Activated CD8-positive, alpha-beta memory T cell treated with anti-CD3 and anti-CD28 coated beads, Interleukin-2, amount 50 U/mL, for 4 hours (primary cell): ENCODE data around the gene TK1.

Experiments
- DNase-seq: peaks from one replicate; pipeline ENCODE4 v3.0.0-alpha.2; 2020

Gene TK1

GRCh38 chr17:78219396-78220150 is 32.7 kb upstream of the TK1 start:
- no peak for DNase-seq

DNA sequence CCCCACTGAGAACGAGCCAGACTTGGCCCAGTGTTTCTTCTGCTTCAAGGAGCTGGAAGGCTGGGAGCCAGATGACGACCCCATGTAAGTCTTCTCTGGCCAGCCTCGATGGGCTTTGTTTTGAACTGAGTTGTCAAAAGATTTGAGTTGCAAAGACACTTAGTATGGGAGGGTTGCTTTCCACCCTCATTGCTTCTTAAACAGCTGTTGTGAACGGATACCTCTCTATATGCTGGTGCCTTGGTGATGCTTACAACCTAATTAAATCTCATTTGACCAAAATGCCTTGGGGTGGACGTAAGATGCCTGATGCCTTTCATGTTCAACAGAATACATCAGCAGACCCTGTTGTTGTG is 27.8 kb upstream of the TK1 start:
- no peak for DNase-seq

GRCh38 chr17:78214016-78214705 is 27.3 kb upstream of the TK1 start, which contains the start of gene BIRC5:
TSS of gene BIRC5 (plus strand) at chr17:78214253. CDS start at chr17:78214317, 64 bp downstream.
- DNase-seq: peak; percentile 90

- DNase-seq: no peak
Observed at GRCh38 chr17:78211032-78211431, 24.2 kb upstream of the TK1 start.

- no peak for DNase-seq
Observed at GRCh38 chr17:78210111-78210510, 23.3 kb upstream of the TK1 start.

DNA sequence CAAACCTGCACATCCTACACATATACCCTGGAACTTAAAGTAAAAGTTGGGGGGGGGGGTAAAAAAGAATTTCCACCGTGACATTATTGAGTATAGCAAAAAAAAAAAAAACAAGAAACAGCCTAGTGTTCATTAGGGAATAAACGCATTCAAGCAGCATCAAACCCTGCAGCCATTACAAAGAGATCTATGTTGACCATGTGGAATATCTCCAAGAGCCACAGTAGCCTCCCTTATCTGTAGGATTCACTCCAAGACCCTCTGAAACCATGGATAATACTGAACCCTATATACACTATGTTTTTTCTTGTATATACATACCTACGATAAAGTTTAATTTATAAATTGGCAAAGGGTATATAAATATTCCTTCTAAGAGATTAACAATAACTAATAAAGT is 21.6 kb upstream of the TK1 start:
- DNase-seq: no peak

DNA sequence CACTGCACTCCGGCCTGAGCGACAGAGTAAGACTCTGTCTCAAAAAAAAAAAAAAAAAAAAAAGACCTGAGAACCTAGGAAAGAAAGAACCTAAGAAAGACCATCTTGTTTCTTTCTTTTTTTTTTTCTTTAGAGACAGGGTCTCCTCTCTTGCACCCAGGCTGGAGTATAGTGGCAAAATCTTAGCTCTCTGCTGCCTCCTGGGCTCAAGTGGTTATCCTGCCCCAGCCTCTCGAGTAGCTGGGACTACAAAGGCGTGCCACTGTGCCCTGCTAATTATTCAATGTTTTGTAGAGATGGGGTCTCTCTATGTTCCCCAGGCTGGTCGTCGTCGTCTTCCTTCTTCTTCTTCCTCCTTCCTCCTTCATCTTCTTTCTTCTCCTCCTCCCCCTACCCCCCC is 19.4 kb upstream of the TK1 start:
- DNase-seq: no peak

DNA sequence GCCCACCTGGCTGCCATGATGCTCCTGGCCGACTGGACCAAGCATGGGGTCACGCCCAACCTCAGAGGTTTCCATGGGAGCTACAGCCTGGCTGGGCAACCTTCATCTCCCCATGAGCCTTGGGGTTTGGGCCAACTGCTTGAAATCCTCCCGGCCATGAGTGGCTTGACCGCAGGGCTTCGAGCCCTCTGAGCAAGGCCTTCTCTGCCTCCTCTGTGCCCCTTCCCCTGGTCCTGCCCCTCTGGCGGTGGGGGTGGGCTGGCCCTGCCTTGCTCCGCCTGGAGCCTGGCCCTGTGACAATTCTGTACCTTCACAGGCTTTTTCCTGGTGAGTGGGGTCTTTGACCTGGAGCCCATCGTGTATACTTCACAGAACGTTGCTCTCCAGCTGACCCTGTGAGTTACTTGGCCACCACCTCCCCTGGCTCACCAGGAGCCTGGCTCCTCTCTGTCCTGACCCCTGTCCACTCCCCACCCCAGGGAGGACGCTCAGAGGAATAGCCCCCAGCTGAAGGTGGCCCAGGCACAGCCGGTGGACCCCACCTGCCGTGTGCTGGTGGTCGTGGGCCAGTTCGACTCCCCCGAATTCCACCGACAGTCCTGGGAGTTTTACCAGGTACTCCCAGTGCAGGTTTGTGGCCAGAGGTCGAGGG is 18.4 kb upstream of the TK1 start:
- no peak for DNase-seq

DNA sequence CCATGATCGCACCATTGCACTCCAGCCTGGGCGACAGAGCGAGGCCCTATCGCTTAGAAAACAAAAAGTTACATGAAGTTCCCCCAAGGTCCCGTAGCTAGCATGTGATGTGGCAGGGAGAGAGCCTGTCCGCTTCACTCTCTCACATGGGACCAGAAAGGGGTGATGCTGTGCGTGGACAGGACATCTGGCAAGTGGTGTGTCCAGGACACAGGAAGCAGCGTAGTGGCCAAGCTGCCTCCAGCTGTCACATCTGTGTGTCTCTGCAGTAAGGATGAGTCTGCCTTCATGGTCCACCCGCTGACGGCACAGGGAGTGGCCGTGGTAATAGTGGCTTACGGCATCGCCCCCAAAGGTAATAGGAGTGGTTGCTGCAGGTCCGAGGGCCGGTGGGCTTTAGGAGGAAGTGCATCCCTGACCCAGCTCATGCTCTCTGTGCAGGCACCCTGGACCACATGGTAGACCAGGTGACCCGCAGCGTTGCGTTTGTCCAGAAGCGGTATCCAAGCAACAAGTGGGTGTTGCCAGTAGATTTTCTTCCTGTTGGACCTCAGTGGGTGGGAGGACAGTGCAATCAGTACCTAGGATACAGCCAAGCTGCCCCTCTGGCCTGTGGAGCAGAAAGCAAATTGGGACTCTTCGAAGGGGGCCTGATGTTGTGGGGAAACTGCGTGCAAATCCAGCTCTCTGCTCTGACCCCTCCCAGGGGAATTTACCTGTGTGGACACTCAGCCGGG is 17.7 kb upstream of the TK1 start:
- no peak for DNase-seq

- no peak for DNase-seq
Observed at GRCh38 chr17:78202666-78203065, 15.8 kb upstream of the TK1 start.

DNA sequence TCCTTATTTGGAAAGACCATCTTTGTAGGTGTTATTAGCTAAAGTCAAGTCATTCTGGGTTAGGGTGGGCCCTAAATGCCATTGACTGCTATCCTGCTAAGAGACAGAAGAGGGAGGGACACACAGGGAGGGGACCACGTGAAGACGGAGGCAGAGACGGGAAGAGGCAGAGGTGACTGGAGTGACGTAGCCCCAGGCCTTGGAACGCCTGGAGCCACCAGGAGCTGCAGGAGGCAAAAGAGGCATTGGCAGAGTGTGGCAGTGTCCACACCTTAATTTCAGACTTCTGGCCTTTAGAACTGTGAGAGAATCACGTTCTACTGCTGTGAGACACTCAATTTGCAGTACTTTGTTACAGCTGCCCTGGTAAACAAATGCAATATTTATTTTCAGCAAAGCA is 13.6 kb upstream of the TK1 start:
- no peak for DNase-seq

- DNase-seq: no peak
Observed at GRCh38 chr17:78197147-78197832, 10.4 kb upstream of the TK1 start.

DNA sequence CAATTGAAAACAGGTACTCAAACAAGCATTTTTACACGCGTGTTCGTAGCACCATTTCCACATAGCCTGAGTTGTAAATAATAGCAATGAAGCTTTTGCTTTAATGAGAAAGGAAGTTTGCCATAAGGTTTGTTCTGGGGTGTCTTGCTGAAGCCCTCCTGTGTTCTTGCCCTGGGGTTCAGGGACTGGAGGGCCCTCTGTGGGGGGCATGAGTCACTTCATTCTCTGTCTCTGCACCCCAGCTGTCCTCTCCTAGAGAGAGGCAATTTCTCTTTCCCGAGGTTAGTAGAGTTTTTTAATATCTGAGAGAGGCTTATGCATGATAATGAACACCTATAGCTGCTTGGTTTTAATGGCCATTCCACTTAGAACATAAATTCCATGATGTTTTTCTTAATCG is 9.9 kb upstream of the TK1 start:
- DNase-seq: no peak

GRCh38 chr17:78185981-78186691 is 716 bp downstream of the TK1 start:
- DNase-seq: no peak

- no peak for DNase-seq
Observed at GRCh38 chr17:78184868-78185267, 2.0 kb downstream of the TK1 start.

GRCh38 chr17:78184351-78184750 is 2.5 kb downstream of the TK1 start:
- DNase-seq: no peak

DNA sequence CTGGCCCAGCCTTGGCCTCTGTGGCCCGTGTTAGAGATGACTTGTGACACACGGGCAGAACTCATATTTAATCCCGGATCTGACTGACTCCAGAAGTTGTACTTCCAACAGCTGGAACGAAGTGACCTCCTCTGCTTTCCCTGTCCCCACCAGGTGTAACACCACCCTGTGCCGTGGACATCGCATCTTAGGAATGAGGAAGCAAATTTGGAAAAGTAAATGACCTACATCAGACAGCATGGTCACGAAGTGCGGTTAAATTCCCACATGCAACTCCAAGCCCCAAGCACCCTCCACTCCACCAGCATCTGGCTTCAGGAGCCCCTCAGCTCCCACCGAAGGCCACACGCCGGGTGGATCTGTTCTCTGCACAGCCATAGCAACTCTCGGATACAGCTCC is 2.9 kb downstream of the TK1 start:
- DNase-seq: no peak

DNA sequence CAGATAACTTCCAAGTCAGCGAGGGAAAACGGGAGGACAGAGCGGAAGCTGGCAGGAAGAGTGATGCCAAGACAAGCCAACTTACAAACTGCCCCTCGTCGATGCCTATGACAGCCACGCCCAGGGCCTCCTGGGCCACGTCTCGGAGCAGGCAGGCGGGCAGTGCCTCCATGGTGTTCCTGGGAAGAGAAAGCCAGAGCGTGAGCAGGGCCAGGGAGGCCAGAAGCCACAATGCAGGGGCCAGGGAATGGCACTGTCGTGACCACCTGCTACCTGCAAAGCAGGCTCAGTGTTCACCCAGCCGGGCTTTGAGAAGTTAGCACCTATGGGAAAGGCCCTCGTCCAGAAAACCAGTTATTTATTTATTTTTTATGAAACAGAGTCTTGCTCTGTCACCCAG is 4.3 kb downstream of the TK1 start:
- no peak for DNase-seq

GRCh38 chr17:78180508-78180907 is 6.3 kb downstream of the TK1 start:
- DNase-seq: no peak

- DNase-seq: no peak
Observed at GRCh38 chr17:78180083-78180482, 6.8 kb downstream of the TK1 start.

DNA sequence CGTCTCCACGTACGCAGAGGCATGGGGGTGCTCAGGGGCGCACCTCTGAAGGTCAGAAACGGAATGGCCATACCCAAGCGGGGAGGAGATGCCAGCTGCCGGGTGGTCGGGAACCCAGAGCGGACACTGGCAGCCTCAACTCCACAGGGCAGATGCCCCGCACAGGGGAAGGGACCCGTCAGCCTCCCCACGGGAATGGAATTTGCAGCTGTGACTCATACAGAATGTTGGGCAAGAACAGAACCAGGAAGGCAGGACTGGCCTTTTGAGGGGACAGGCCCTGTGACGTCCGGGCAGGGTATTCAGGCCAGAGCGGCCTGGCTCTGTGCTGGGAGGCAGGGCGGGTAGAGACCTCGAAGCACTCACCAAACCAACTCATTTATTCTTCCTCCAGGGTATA is 7.5 kb downstream of the TK1 start:
- DNase-seq: no peak

- peak; percentile 79 for DNase-seq
Observed at GRCh38 chr17:78176548-78177025, 10.3 kb downstream of the TK1 start.
